Mesendoderm (in vitro differentiated cells): ENCODE data around the gene ETV3L.

ENCODE experiments used
- DNase-seq: peaks from one replicate; pipeline ENCODE4 v3.0.0; 2013
- H2AK5ac ChIP-seq: 2 replicates; pipeline ENCODE4 v1.6.1; 2013; ENCODE audit warnings: low read length, inconsistent platforms
- H2BK120ac ChIP-seq: 2 replicates; pipeline ENCODE4 v1.6.1; 2013; ENCODE audit warnings: low read depth, mild to moderate bottlenecking, low read length, moderate library complexity, mixed read lengths
- H2BK15ac ChIP-seq: replicated peaks from 2 replicates; pipeline ENCODE4 v1.6.1; 2013; ENCODE audit warnings: low read depth, mild to moderate bottlenecking, moderate library complexity
- H2BK5ac ChIP-seq: 2 replicates; pipeline ENCODE4 v1.6.1; 2013; ENCODE audit warnings: low read length, inconsistent platforms
- H3K18ac ChIP-seq: 2 replicates; pipeline ENCODE4 v1.6.1; 2013; ENCODE audit warnings: mild to moderate bottlenecking, low read length, mixed read lengths
- H3K23ac ChIP-seq: one replicate; pipeline ENCODE4 v1.6.1; 2013; ENCODE audit warnings: low read length
- H3K27ac ChIP-seq: 2 replicates; pipeline ENCODE4 v1.5.1; 2013; ENCODE audit warnings: low read depth, mild to moderate bottlenecking, inconsistent platforms, low read length, moderate library complexity
- H3K27me3 ChIP-seq: 2 replicates; pipeline ENCODE4 v1.6.1; 2013; ENCODE audit warnings: low read length, control low read depth, mild to moderate bottlenecking, inconsistent platforms; ENCODE audit not compliant: insufficient read depth, poor library complexity
- H3K36me3 ChIP-seq: 2 replicates; pipeline ENCODE4 v1.6.1; 2013; ENCODE audit warnings: low read length, inconsistent platforms; ENCODE audit not compliant: control insufficient read depth, insufficient read depth
- H3K4ac ChIP-seq: one replicate; pipeline ENCODE4 v1.6.1; 2013; ENCODE audit warnings: low read depth, mild to moderate bottlenecking, low read length, moderate library complexity
- H3K4me1 ChIP-seq: 2 replicates; pipeline ENCODE4 v1.6.1; 2013; ENCODE audit warnings: low read depth, low read length, inconsistent platforms; ENCODE audit not compliant: control insufficient read depth
- H3K4me2 ChIP-seq: 2 replicates; pipeline ENCODE4 v1.6.1; 2013; ENCODE audit warnings: low read length
- H3K4me3 ChIP-seq: 2 replicates; pipeline ENCODE4 v1.5.1; 2013; ENCODE audit warnings: mild to moderate bottlenecking, low read length
- H3K56ac ChIP-seq: one replicate; pipeline ENCODE4 v1.6.1; 2013; ENCODE audit warnings: low read length
- H3K79me1 ChIP-seq: 2 replicates; pipeline ENCODE4 v1.6.1; 2013; ENCODE audit warnings: low read length, inconsistent platforms
- H3K79me2 ChIP-seq: 2 replicates; pipeline ENCODE4 v1.6.1; 2013; ENCODE audit warnings: mild to moderate bottlenecking, low read length; ENCODE audit not compliant: control insufficient read depth, insufficient read depth
- H3K9ac ChIP-seq: 2 replicates; pipeline ENCODE4 v1.6.1; 2013; ENCODE audit warnings: low read length, inconsistent platforms
- H4K5ac ChIP-seq: one replicate; pipeline ENCODE4 v1.6.1; 2013; ENCODE audit warnings: low read length
- H4K8ac ChIP-seq: one replicate; pipeline ENCODE4 v1.6.1; 2013; ENCODE audit warnings: low read depth, mild to moderate bottlenecking, control low read depth, low read length, moderate library complexity
- WGBS: extraction: QIAGEN DNeasy Blood & Tissue Kit; methylation state at CpG from one replicate; pipeline ENCODE4 v1.1.7; 2013; ENCODE audit warnings: low lambda C conversion rate, missing lambda C conversion rate; ENCODE audit not compliant: insufficient coverage; ENCODE audit errors: extremely low coverage; 5-methylcytosine and 5-hydroxymethylcytosine counted together

The ETV3L gene

DNA sequence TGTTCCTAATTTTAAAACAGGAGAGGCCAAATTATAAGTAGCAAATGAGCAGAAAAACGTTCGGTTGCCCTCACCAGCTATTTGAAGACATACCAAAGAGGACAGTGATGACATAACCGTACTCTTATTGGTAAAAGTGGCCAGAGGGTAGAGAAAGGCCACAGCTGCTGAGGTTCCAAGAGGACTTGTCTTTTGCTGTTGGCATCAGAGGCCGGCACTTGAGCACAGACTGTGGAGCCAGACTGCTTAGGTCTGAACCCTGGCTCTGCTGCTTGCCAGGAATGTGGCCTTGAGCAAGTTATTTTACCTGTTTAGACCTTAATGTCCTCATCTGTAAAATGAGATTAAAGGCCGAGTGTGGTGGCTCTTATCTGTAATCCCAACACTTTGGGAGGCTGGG is 14.9 kb downstream of the ETV3L start:
- Histone ChIP-seq H3K4me3 (no peak overlapping the region), H2AK5ac (no peak overlapping the region), H2BK5ac (no peak overlapping the region), H3K4me2 (no peak overlapping the region), H3K27me3 (no peaks in the 10 kb centered on the region), H3K18ac (no peak overlapping the region), H3K4ac (no peak overlapping the region), H3K56ac (no peak overlapping the region), H3K36me3 (no peaks in the 10 kb centered on the region), H2BK120ac (no peak overlapping the region), H4K5ac (no peak overlapping the region), H3K79me2 (no peaks in the 10 kb centered on the region), H3K27ac (no peak overlapping the region), H3K4me1 (no peaks in the 10 kb centered on the region), H2BK15ac (no peak overlapping the region), H3K79me1 (no peaks in the 10 kb centered on the region), H3K9ac (no peak overlapping the region), H4K8ac (no peak overlapping the region), H3K23ac (no peak overlapping the region)
- WGBS: no CpG with 5 or more reads among the region's 5 CpGs
- DNase-seq: no peak

DNA sequence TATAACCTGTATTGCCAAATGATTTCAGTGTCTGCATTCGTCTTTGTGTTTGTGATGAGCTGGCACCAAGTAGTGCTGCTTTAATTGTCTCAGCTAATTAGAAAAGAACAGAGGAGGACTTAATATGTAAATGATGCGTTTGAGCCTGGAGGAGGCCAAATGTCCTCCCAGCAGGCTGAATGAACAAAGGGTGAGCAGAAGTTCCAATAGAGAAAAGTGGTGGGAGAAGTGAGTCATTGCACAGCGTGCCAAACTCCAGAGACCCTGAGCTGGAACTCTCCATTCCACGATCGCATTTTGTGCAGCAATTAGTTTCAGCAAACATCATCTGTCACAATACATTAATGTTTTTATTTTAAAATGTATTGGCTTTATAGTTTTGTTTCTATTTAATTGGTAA is 17.9 kb downstream of the ETV3L start:
- no peak overlapping the region for H4K5ac ChIP-seq
- H3K4me3 ChIP-seq: no peak overlapping the region
- H4K8ac ChIP-seq: no peak overlapping the region
- H3K27ac ChIP-seq: no peak overlapping the region
- H3K4me1 ChIP-seq: no peaks in the 10 kb centered on the region
- H3K79me1 ChIP-seq: no peaks in the 10 kb centered on the region
- H3K18ac ChIP-seq: no peak overlapping the region
- peak; percentile 52 for DNase-seq
- H2AK5ac ChIP-seq: no peak overlapping the region
- no peak overlapping the region for H3K23ac ChIP-seq
- no peak overlapping the region for H2BK15ac ChIP-seq
- H3K4me2 ChIP-seq: no peak overlapping the region
- no peak overlapping the region for H3K56ac ChIP-seq
- H3K27me3 ChIP-seq: no peaks in the 10 kb centered on the region
- no CpG with 5 or more reads among the region's 5 CpGs for WGBS
- no peak overlapping the region for H3K4ac ChIP-seq
- no peaks in the 10 kb centered on the region for H3K36me3 ChIP-seq
- H3K9ac ChIP-seq: no peak overlapping the region
- no peaks in the 10 kb centered on the region for H3K79me2 ChIP-seq
- no peak overlapping the region for H2BK120ac ChIP-seq
- no peak overlapping the region for H2BK5ac ChIP-seq

DNA sequence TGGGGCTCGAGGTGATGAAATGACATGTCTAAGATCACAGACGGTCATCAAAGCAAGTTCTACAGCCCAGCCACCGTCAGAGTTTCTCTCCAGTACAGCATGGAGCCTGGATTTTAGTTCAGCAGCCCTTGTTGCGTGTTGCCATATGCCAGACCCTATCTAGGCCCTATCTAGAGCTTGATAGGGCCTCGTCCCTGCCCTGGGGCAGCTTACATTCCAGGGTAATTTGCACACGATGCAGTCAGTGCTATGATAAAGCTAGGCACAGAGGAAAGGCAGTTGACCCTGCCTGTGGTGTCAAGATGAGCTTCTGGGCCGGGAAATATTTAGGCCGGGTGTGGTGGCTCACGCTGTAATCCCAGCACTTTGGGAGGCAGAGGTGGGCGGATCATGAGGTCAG is 18.9 kb downstream of the ETV3L start:
- Histone ChIP-seq H3K36me3 (no peaks in the 10 kb centered on the region), H3K79me1 (no peaks in the 10 kb centered on the region), H3K4me2 (no peak overlapping the region), H4K5ac (no peak overlapping the region), H3K56ac (no peak overlapping the region), H3K18ac (no peak overlapping the region), H3K23ac (no peak overlapping the region), H3K9ac (no peak overlapping the region), H4K8ac (no peak overlapping the region), H3K27me3 (no peaks in the 10 kb centered on the region), H3K4me1 (no peaks in the 10 kb centered on the region), H2BK5ac (no peak overlapping the region), H2BK15ac (no peak overlapping the region), H3K4ac (no peak overlapping the region), H2BK120ac (no peak overlapping the region), H2AK5ac (no peak overlapping the region), H3K27ac (no peak overlapping the region), H3K4me3 (no peak overlapping the region), H3K79me2 (no peaks in the 10 kb centered on the region)
- DNase-seq: peak; percentile 56
- no CpG with 5 or more reads among the region's 10 CpGs for WGBS

DNA sequence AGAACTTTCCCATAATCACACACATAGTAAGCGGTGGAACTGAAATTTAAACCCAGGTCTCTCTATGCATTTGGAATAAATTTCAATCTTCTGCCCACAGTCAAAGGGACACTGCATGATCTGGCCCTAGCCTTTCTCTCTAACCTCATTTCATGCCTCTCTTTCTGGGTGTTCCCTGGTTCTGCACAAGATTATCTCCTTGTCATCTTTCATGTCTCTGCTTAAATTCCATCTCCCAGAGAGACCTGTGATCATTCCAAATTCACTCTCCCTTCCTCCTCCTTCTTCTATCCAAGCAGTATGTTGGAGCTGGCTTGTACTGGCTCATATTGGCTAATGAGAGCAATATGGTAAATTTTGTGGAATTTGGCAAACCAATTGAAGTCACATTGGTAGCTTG is 22.2 kb downstream of the ETV3L start:
- Histone ChIP-seq H2BK15ac (no peak overlapping the region), H3K56ac (no peak overlapping the region), H3K18ac (no peak overlapping the region), H3K27me3 (no peaks in the 10 kb centered on the region), H3K36me3 (no peaks in the 10 kb centered on the region), H3K79me1 (no peaks in the 10 kb centered on the region), H2BK120ac (no peak overlapping the region), H3K27ac (no peak overlapping the region), H2AK5ac (no peak overlapping the region), H3K4me2 (no peak overlapping the region), H3K4me1 (no peaks in the 10 kb centered on the region), H3K23ac (no peak overlapping the region), H3K9ac (no peak overlapping the region), H3K4ac (no peak overlapping the region), H3K4me3 (no peak overlapping the region), H4K5ac (no peak overlapping the region), H3K79me2 (no peaks in the 10 kb centered on the region), H2BK5ac (no peak overlapping the region), H4K8ac (no peak overlapping the region)
- WGBS: no CpG with 5 or more reads among the region's 1 CpG
- no peak for DNase-seq

DNA sequence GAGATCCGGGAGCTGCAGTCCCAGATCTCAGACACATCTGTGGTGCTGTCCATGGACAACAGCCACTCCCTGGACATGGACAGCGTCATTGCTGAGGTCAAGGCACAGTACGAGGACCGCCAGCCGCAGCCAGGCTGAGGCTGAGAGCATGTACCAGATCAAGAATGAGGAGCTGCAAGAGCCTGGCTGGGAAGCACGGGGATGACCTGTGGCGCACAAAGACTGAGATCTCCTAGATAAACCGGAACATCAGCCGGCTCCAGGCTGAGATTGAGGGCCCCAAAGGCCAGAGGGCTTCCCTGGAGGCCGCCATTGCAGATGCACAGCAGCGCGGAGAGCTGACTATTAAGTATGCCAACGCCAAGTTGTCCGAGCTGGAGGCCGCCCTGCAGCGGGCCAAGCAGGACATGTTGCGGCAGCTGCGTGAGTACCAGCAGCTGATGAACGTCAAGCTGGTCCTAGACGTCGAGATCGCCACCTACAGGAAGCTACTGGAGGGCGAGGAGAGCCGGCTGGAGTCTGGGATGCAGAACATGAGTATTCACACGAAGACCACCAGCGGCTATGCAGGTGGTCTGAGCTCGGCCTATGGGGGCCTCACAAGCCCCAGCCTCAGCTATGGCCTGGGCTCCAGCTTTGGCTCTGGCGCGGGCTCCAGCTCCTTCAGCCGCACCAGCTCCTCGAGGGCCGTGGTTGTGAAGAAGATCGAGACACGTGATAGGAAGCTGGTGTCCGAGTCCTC is 25.5 kb downstream of the ETV3L start:
- H2AK5ac ChIP-seq: no peak overlapping the region
- H3K9ac ChIP-seq: no peak overlapping the region
- no peak overlapping the region for H4K5ac ChIP-seq
- H3K23ac ChIP-seq: no peak overlapping the region
- no peaks in the 10 kb centered on the region for H3K79me1 ChIP-seq
- H3K18ac ChIP-seq: no peak overlapping the region
- no peaks in the 10 kb centered on the region for H3K79me2 ChIP-seq
- H3K27ac ChIP-seq: no peak overlapping the region
- no peak overlapping the region for H3K4ac ChIP-seq
- no peaks in the 10 kb centered on the region for H3K4me1 ChIP-seq
- H2BK120ac ChIP-seq: no peak overlapping the region
- no peaks in the 10 kb centered on the region for H3K36me3 ChIP-seq
- DNase-seq: peak; percentile 81
- no peak overlapping the region for H2BK15ac ChIP-seq
- H4K8ac ChIP-seq: no peak overlapping the region
- no peak overlapping the region for H3K56ac ChIP-seq
- H3K27me3 ChIP-seq: no peaks in the 10 kb centered on the region
- no CpG with 5 or more reads among the region's 35 CpGs for WGBS
- H3K4me3 ChIP-seq: no peak overlapping the region
- no peak overlapping the region for H2BK5ac ChIP-seq
- H3K4me2 ChIP-seq: no peak overlapping the region

DNA sequence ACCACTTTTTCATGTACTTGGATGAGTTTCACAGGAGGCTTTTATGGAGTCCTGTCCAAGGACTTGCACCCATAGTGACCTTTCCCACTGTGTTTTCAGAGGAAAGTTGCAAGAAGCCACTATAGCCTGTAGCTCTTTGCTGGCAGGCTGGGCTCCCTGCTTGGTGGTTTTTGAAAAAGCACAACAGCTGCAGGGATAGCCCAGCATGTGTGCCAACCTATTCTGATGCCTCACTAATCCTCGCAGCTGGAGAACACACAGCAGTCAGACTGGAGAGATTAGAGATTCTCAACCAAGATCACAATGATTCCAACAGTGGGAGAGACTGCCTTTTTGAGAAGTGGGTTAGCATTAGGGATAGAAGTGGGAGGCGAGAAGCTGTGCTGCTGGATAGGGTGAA is 30.0 kb downstream of the ETV3L start:
- no peak overlapping the region for H3K4me3 ChIP-seq
- H3K79me1 ChIP-seq: no peaks in the 10 kb centered on the region
- H4K5ac ChIP-seq: no peak overlapping the region
- H2BK5ac ChIP-seq: no peak overlapping the region
- 100% methylated on average over 1 of the region's 2 CpGs for WGBS
- H3K4me2 ChIP-seq: no peak overlapping the region
- no peak overlapping the region for H4K8ac ChIP-seq
- no peak overlapping the region for H3K23ac ChIP-seq
- H3K4ac ChIP-seq: no peak overlapping the region
- H3K36me3 ChIP-seq: no peaks in the 10 kb centered on the region
- H2AK5ac ChIP-seq: no peak overlapping the region
- H3K9ac ChIP-seq: no peak overlapping the region
- no peak overlapping the region for H3K27ac ChIP-seq
- DNase-seq: peak; percentile 41
- no peak overlapping the region for H2BK15ac ChIP-seq
- H3K4me1 ChIP-seq: no peaks in the 10 kb centered on the region
- H3K56ac ChIP-seq: no peak overlapping the region
- no peak overlapping the region for H2BK120ac ChIP-seq
- no peaks in the 10 kb centered on the region for H3K79me2 ChIP-seq
- H3K27me3 ChIP-seq: no peaks in the 10 kb centered on the region
- no peak overlapping the region for H3K18ac ChIP-seq
